ENCODE results near the gene CCDC27. TPM values are rescaled to one million over a fixed set of nuclear protein-coding genes. Genes with fewer than 3 reads are reported as not detected.
A peak's percentile ranks its signal among the peaks of the same experiment; 100 is the strongest.

CCDC27 gene
- total and polyA plus RNA-seq, 2 of the 13 experiments (the other 11 are each of a cell fraction or from before 2014, with no cell fraction given) = not detected

- TF ChIP-seq, protein P1, sequence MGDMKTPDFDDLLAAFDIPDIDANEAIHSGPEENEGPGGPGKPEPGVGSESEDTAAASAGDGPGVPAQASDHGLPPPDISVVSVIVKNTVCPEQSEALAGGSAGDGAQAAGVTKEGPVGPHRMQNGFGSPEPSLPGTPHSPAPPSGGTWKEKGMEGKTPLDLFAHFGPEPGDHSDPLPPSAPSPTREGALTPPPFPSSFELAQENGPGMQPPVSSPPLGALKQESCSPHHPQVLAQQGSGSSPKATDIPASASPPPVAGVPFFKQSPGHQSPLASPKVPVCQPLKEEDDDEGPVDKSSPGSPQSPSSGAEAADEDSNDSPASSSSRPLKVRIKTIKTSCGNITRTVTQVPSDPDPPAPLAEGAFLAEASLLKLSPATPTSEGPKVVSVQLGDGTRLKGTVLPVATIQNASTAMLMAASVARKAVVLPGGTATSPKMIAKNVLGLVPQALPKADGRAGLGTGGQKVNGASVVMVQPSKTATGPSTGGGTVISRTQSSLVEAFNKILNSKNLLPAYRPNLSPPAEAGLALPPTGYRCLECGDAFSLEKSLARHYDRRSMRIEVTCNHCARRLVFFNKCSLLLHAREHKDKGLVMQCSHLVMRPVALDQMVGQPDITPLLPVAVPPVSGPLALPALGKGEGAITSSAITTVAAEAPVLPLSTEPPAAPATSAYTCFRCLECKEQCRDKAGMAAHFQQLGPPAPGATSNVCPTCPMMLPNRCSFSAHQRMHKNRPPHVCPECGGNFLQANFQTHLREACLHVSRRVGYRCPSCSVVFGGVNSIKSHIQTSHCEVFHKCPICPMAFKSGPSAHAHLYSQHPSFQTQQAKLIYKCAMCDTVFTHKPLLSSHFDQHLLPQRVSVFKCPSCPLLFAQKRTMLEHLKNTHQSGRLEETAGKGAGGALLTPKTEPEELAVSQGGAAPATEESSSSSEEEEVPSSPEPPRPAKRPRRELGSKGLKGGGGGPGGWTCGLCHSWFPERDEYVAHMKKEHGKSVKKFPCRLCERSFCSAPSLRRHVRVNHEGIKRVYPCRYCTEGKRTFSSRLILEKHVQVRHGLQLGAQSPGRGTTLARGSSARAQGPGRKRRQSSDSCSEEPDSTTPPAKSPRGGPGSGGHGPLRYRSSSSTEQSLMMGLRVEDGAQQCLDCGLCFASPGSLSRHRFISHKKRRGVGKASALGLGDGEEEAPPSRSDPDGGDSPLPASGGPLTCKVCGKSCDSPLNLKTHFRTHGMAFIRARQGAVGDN (CRISPR knock-in tag; IDR thresholded peaks at IDR 0.05) = peak; percentile 87
- TF ChIP-seq NR2C2 (CRISPR knock-in tag; IDR thresholded peaks at IDR 0.05; ENCODE audit: borderline replicate concordance) (peak; percentile 63; the same call in 1 of the 2 replicates), SKI (IDR thresholded peaks at IDR 0.05; ENCODE audit: partially characterized antibody) (peak; percentile 23), RXRB (CRISPR knock-in tag; IDR thresholded peaks at IDR 0.05; ENCODE audit: borderline replicate concordance) (no peak; the same call in 1 of the 2 replicates), TAF15 (IDR thresholded peaks at IDR 0.05; ENCODE audit: low read depth, low read length, poor library complexity, severe bottlenecking) (no peak), ZNF883 (CRISPR knock-in tag; IDR thresholded peaks at IDR 0.05; ENCODE audit: not compliant biosample characterization) (peak; percentile 42), ZNF24 (IDR thresholded peaks at IDR 0.05) (no peak), KLF11 (CRISPR knock-in tag; IDR thresholded peaks at IDR 0.05) (0 out of 2 replicates have a peak, but pooled peaks have one; percentile 24), ELF4 (CRISPR knock-in tag; IDR thresholded peaks at IDR 0.05; ENCODE audit: borderline replicate concordance) (0 out of 2 replicates have a peak, but pooled peaks have one; percentile 43), ZHX1 (CRISPR knock-in tag; IDR thresholded peaks at IDR 0.05; ENCODE audit: low read depth) (0 out of 2 replicates have a peak, but pooled peaks have one; percentile 72), ZNF547 (CRISPR knock-in tag; IDR thresholded peaks at IDR 0.05) (no peak; the same call in 1 of the 2 replicates), ZBTB7B (CRISPR knock-in tag; IDR thresholded peaks at IDR 0.05) (peak; percentile 77), KLF16 (CRISPR knock-in tag; IDR thresholded peaks at IDR 0.05) (0 out of 4 replicates have a peak, but pooled peaks of 1 of the 2 experiments have one; percentile 66)
- TF ChIP-seq, protein P2, sequence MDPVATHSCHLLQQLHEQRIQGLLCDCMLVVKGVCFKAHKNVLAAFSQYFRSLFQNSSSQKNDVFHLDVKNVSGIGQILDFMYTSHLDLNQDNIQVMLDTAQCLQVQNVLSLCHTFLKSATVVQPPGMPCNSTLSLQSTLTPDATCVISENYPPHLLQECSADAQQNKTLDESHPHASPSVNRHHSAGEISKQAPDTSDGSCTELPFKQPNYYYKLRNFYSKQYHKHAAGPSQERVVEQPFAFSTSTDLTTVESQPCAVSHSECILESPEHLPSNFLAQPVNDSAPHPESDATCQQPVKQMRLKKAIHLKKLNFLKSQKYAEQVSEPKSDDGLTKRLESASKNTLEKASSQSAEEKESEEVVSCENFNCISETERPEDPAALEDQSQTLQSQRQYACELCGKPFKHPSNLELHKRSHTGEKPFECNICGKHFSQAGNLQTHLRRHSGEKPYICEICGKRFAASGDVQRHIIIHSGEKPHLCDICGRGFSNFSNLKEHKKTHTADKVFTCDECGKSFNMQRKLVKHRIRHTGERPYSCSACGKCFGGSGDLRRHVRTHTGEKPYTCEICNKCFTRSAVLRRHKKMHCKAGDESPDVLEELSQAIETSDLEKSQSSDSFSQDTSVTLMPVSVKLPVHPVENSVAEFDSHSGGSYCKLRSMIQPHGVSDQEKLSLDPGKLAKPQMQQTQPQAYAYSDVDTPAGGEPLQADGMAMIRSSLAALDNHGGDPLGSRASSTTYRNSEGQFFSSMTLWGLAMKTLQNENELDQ (CRISPR knock-in tag; IDR thresholded peaks at IDR 0.05; ENCODE audit: borderline replicate concordance) = no peak
- TF ChIP-seq, protein P3, sequence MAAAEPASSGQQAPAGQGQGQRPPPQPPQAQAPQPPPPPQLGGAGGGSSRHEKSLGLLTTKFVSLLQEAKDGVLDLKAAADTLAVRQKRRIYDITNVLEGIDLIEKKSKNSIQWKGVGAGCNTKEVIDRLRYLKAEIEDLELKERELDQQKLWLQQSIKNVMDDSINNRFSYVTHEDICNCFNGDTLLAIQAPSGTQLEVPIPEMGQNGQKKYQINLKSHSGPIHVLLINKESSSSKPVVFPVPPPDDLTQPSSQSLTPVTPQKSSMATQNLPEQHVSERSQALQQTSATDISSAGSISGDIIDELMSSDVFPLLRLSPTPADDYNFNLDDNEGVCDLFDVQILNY (CRISPR knock-in tag; conservative IDR thresholded peaks at IDR 0.05) = no peak; the same call in 1 of the 2 replicates
Measured at GRCh38 chr1:3771108-3772026, 19.1 kb downstream of the CCDC27 start (continued).
